ENCODE data around the gene BFAR. TPM values are rescaled to one million over a fixed set of nuclear protein-coding genes. Genes with fewer than 3 reads are reported as not detected.

BFAR gene
- total and polyA plus RNA-seq, 9 of the 15 experiments (the other 6 are each of a cell fraction or from before 2014, with no cell fraction given): 45.0 to 82.6 (median 60.4) TPM

DNA sequence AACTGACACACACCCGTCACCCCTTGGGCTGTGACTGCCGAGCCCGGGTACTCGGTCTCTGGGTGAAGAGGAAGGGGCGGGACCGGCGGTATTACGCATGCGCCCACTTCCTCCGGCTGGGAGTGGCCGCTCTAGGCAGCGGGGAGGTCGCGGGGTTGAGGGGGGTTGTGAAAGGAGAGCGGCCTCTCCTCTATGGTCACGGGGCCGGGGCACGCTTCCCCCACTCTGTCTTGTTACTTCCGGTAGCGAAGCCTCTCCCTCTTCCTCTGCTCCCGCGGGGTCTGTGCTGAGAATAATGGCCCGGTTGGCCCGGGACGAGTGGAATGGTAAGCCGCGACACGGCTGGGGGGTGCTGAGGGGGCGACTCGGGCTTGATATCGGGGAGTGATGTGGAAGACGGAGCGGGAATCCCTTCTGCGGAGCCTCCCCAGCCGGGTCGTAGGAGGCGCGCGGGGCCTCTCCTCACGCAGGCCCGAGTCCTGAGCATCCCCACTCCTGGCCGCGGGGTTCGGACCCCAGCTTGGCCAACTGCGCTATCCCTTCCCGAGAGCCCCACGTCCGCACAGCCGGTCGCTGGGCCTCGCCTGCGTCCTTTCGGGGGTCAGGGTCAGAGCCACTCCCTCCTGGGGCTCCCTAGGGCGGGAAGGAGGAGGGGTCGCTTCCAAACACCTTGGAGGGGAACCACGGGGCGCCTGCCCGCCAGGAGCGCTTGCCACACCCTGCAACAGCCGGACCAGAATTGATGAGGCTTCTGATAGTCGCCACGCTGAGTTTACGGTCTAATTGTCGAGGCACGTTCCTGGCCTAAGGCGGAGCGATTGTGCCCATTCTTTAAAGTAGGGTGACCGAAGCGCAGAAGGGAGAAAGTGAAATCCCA, at the start of gene BFAR (continued):
- TF ChIP-seq, protein P1, sequence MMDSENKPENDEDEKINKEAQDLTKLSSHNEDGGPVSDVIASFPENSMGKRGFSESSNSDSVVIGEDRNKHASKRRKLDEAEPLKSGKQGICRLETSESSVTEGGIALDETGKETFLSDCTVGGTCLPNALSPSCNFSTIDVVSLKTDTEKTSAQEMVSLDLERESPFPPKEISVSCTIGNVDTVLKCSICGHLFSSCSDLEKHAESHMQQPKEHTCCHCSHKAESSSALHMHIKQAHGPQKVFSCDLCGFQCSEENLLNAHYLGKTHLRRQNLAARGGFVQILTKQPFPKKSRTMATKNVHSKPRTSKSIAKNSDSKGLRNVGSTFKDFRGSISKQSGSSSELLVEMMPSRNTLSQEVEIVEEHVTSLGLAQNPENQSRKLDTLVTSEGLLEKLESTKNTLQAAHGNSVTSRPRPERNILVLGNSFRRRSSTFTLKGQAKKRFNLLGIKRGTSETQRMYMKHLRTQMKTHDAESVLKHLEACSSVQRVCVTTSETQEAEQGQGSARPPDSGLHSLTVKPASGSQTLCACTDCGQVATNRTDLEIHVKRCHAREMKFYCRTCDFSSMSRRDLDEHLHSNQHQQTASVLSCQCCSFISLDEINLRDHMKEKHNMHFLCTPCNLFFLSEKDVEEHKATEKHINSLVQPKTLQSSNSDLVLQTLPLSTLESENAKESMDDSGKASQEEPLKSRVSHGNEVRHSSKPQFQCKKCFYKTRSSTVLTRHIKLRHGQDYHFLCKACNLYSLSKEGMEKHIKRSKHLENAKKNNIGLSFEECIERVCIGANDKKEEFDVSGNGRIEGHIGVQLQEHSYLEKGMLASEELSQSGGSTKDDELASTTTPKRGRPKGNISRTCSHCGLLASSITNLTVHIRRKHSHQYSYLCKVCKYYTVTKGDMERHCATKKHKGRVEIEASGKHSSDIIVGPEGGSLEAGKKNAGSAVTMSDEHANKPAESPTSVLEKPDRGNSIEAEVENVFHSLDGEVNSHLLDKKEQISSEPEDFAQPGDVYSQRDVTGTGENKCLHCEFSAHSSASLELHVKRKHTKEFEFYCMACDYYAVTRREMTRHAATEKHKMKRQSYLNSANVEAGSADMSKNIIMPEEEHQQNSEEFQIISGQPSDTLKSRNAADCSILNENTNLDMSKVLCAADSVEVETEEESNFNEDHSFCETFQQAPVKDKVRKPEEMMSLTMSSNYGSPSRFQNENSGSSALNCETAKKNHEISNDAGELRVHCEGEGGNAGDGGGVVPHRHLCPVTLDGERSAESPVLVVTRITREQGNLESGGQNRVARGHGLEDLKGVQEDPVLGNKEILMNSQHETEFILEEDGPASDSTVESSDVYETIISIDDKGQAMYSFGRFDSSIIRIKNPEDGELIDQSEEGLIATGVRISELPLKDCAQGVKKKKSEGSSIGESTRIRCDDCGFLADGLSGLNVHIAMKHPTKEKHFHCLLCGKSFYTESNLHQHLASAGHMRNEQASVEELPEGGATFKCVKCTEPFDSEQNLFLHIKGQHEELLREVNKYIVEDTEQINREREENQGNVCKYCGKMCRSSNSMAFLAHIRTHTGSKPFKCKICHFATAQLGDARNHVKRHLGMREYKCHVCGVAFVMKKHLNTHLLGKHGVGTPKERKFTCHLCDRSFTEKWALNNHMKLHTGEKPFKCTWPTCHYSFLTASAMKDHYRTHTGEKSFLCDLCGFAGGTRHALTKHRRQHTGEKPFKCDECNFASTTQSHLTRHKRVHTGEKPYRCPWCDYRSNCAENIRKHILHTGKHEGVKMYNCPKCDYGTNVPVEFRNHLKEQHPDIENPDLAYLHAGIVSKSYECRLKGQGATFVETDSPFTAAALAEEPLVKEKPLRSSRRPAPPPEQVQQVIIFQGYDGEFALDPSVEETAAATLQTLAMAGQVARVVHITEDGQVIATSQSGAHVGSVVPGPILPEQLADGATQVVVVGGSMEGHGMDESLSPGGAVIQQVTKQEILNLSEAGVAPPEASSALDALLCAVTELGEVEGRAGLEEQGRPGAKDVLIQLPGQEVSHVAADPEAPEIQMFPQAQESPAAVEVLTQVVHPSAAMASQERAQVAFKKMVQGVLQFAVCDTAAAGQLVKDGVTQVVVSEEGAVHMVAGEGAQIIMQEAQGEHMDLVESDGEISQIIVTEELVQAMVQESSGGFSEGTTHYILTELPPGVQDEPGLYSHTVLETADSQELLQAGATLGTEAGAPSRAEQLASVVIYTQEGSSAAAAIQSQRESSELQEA (IDR thresholded peaks at IDR 0.05; ENCODE audit: low read depth): no peak
- TF ChIP-seq CBX2 (IDR thresholded peaks at IDR 0.05; ENCODE audit: insufficient read depth, low read length, poor library complexity, severe bottlenecking): no peak
- peak; percentile 68 for TF ChIP-seq SIN3B (IDR thresholded peaks at IDR 0.05; ENCODE audit: low read depth)
- TF ChIP-seq, protein P2, sequence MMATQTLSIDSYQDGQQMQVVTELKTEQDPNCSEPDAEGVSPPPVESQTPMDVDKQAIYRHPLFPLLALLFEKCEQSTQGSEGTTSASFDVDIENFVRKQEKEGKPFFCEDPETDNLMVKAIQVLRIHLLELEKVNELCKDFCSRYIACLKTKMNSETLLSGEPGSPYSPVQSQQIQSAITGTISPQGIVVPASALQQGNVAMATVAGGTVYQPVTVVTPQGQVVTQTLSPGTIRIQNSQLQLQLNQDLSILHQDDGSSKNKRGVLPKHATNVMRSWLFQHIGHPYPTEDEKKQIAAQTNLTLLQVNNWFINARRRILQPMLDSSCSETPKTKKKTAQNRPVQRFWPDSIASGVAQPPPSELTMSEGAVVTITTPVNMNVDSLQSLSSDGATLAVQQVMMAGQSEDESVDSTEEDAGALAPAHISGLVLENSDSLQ (IDR thresholded peaks at IDR 0.05): peak; percentile 68
- TF ChIP-seq TBP (optimal IDR thresholded peaks at IDR 0.05; ENCODE audit: low read depth, low read length): peak; percentile 98
- TF ChIP-seq ARNT (IDR thresholded peaks at IDR 0.05): 0 out of 4 replicates have a peak, but pooled peaks of 1 of the 2 experiments have one; percentile 24
- TF ChIP-seq KDM4B (IDR thresholded peaks at IDR 0.05; ENCODE audit: borderline replicate concordance in 2 of 2, low read depth in 1 of 2): 0 out of 4 replicates have a peak, but pooled peaks of 1 of the 2 experiments have one; percentile 61
- TF ChIP-seq YY1 (IDR thresholded peaks at IDR 0.05; ENCODE audit: borderline replicate concordance in 1 of 3, control insufficient read depth in 1 of 3, extremely low read depth in 1 of 3, insufficient read depth in 3 of 3, insufficient read length in 1 of 3, insufficient replicate concordance in 2 of 3, low read depth in 1 of 3, low read length in 2 of 3): peak in 2 of 3 experiments; percentile 50 to 76
- no peak for TF ChIP-seq BRCA1 (IDR thresholded peaks at IDR 0.05)
- TF ChIP-seq BRCA1 (CRISPR knock-in tag; IDR thresholded peaks at IDR 0.05): 0 out of 2 replicates have a peak, but pooled peaks have one; percentile 54
- no peak for TF ChIP-seq CBFB (CRISPR knock-in tag; IDR thresholded peaks at IDR 0.05)
- TF ChIP-seq HMGN3 (IDR thresholded peaks at IDR 0.05; ENCODE audit: borderline replicate concordance, extremely low read depth, insufficient read length, low read depth, low read length): peak; percentile 44
- TF ChIP-seq, protein P3, sequence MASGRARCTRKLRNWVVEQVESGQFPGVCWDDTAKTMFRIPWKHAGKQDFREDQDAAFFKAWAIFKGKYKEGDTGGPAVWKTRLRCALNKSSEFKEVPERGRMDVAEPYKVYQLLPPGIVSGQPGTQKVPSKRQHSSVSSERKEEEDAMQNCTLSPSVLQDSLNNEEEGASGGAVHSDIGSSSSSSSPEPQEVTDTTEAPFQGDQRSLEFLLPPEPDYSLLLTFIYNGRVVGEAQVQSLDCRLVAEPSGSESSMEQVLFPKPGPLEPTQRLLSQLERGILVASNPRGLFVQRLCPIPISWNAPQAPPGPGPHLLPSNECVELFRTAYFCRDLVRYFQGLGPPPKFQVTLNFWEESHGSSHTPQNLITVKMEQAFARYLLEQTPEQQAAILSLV (tag; IDR thresholded peaks at IDR 0.05): no peak
- TF ChIP-seq EP400 (IDR thresholded peaks at IDR 0.05): peak; percentile 83
- peak in 1 of 2 experiments; percentile 66; a peak in 3 of 4 replicates for TF ChIP-seq MAZ (CRISPR knock-in tag; conservative IDR thresholded peaks at IDR 0.05 in 1 of 2, IDR thresholded peaks at IDR 0.05 in 1 of 2)
- TF ChIP-seq SUPT5H (IDR thresholded peaks at IDR 0.05): peak; percentile 6; the same call in 1 of the 2 replicates

Measured in K562 (cell line).